Muscle of back (tissue), 13 donors: Measurements from ENCODE around the gene ZNF285. TPM values are rescaled to one million over a fixed set of nuclear protein-coding genes. Genes with fewer than 3 reads are reported as not detected.
A peak's percentile ranks its signal among the peaks of the same experiment; 100 is the strongest.
"Not testable (repeated sequence)": the region's sequence is repeated elsewhere in the genome, so short reads cannot be mapped to it uniquely, and the experiment has no call there.

Source experiments
- DNase-seq, 3 donors: peaks; one replicate each; pipeline versions ENCODE4 v3.0.0 to v3.0.0-alpha.2; 2013
- long read RNA-seq, 9 donors: transcript quantifications; one replicate each; lab custom pipeline, GENCODE V29; 2026
- polyA plus RNA-seq, 10 donors: library from polyadenylated mRNA; unstranded; fragments of 120-200 nt; gene quantifications; one replicate each; pipeline ENCODE4 v1.2.1, GENCODE V29; 2013; ENCODE audit not compliant: insufficient read length in 10 of 10

The ZNF285 gene
- 1 to 10 TPM; 3.1 to 7.1 (median 4.6) TPM for polyA plus RNA-seq
- long read RNA-seq, donor 1 = 0 reads
- long read RNA-seq, donor 2, full-length matches to known transcripts = 1 of 1 reads
- long read RNA-seq, donor 2, partial matches to known transcripts = 0 of 1 reads
- long read RNA-seq, donor 2, other reads (novel, unspliced or antisense) = 0 of 1 reads
- long read RNA-seq, donor 3 = 0 reads
- long read RNA-seq, donor 4 = 0 reads
- long read RNA-seq, donor 5, partial matches to known transcripts = 0 of 1 reads
- long read RNA-seq, donor 5, other reads (novel, unspliced or antisense) = 0 of 1 reads
- long read RNA-seq, donor 6 = 0 reads
- long read RNA-seq, donor 7, full-length matches to known transcripts = 2 of 2 reads
- long read RNA-seq, donor 7, partial matches to known transcripts = 0 of 2 reads
- long read RNA-seq, donor 7, other reads (novel, unspliced or antisense) = 0 of 2 reads
- long read RNA-seq, donor 8 = 0 reads
- long read RNA-seq, donor 9 = 0 reads

GRCh38 chr19:44401139-44402115, at the start of gene ZNF285:
TSS of gene ZNF285 (minus strand) at chr19:44401608. CDS start at chr19:44397213, 4,395 bp downstream.
- peak; percentile 97 to 98 (median 97) for DNase-seq

- peak; percentile 88 to 94 (median 90) for DNase-seq
Observed at GRCh38 chr19:44447916-44448674, 46.7 kb upstream of the ZNF285 start, which contains the start of gene ZNF229. TSS of gene ZNF229 (minus strand) at chr19:44448472. CDS start at chr19:44442847, 5,625 bp downstream.

GRCh38 chr19:44438441-44438840, 37.0 kb upstream of the ZNF285 start:
- DNase-seq = no peak

- DNase-seq = no peak
Observed at GRCh38 chr19:44435441-44435840, 34.0 kb upstream of the ZNF285 start.

- no peak for DNase-seq
Observed at GRCh38 chr19:44430956-44431355, 29.5 kb upstream of the ZNF285 start.

- DNase-seq = not testable (repeated sequence)
Observed at GRCh38 chr19:44415553-44415952, 14.1 kb upstream of the ZNF285 start.

- DNase-seq = not testable (repeated sequence)
Observed at GRCh38 chr19:44389268-44389667, 12.1 kb downstream of the ZNF285 start.

- DNase-seq = no peak
Observed at GRCh38 chr19:44374789-44375188, 26.6 kb downstream of the ZNF285 start.

- DNase-seq = no peak
Observed at GRCh38 chr19:44371815-44372480, 29.5 kb downstream of the ZNF285 start.

GRCh38 chr19:44367024-44367423, 34.4 kb downstream of the ZNF285 start:
- DNase-seq = peak in 1 of 3 donors; percentile 3

- DNase-seq = peak; percentile 93 to 96 (median 94)
Observed at GRCh38 chr19:44356383-44357111, 44.9 kb downstream of the ZNF285 start, which contains the start of gene ZNF112. TSS of gene ZNF112 (minus strand) at chr19:44356680. CDS start at chr19:44340539, 16,141 bp downstream.

- DNase-seq = no peak
Observed at GRCh38 chr19:44346556-44346955, 54.9 kb downstream of the ZNF285 start.

GRCh38 chr19:44345959-44346358, 55.4 kb downstream of the ZNF285 start:
- no peak for DNase-seq

GRCh38 chr19:44344255-44344654, 57.2 kb downstream of the ZNF285 start:
- DNase-seq = no peak

- DNase-seq = no peak
Observed at GRCh38 chr19:44341794-44342193, 59.6 kb downstream of the ZNF285 start.

GRCh38 chr19:44334639-44335038, 66.8 kb downstream of the ZNF285 start:
- DNase-seq = not testable (repeated sequence)
